CD14-positive monocyte (primary cell): ENCODE measurements around the gene TMA7B. TPM values are rescaled to one million over a fixed set of nuclear protein-coding genes. Genes with fewer than 3 reads are reported as not detected.

Experiments
- DNase-seq, 3 donors: peaks; one replicate each; pipeline ENCODE4 v3.0.0-alpha.2; 2011 to 2022
- H2AFZ ChIP-seq: 2 replicates; pipeline ENCODE4 v1.6.0; 2012; ENCODE audit warnings: mild to moderate bottlenecking, low read depth, low read length, inconsistent platforms; ENCODE audit not compliant: insufficient read depth, poor library complexity, severe bottlenecking
- H3K27ac ChIP-seq, 2 donors: 1 replicate in 1 of 2; 2 replicates in 1 of 2; pipeline ENCODE4 v1.5.1; 2012 to 2013; ENCODE audit warnings: low read length in 2 of 2, control low read depth in 1 of 2, inconsistent platforms in 1 of 2, low read depth in 1 of 2, mild to moderate bottlenecking in 1 of 2
- H3K27me3 ChIP-seq, 2 donors: one replicate each; pipeline versions ENCODE4 v1.6.0 to v1.6.1; 2011 to 2013; ENCODE audit warnings: low read length in 2 of 2; ENCODE audit not compliant: control insufficient read depth in 2 of 2, insufficient read depth in 2 of 2
- H3K36me3 ChIP-seq, 2 donors: replicated peaks in 1 of 2; 1 replicate in 1 of 2; 2 replicates in 1 of 2; pipeline versions ENCODE4 v1.5.1 to v1.6.1; 2012 to 2013; ENCODE audit warnings: low read length in 2 of 2, control low read depth in 1 of 2, inconsistent platforms in 1 of 2, mild to moderate bottlenecking in 1 of 2; ENCODE audit not compliant: insufficient read depth in 2 of 2, control insufficient read depth in 1 of 2
- H3K4me1 ChIP-seq, 2 donors: 1 replicate in 1 of 2; 2 replicates in 1 of 2; pipeline versions ENCODE4 v1.5.1 to v1.6.1; 2012 to 2013; ENCODE audit warnings: low read length in 2 of 2, control low read depth in 1 of 2, inconsistent platforms in 1 of 2, mild to moderate bottlenecking in 1 of 2, moderate library complexity in 1 of 2; ENCODE audit not compliant: insufficient read depth in 2 of 2, control insufficient read depth in 1 of 2
- H3K4me2 ChIP-seq: replicated peaks from 2 replicates; pipeline ENCODE3; 2012; ENCODE audit warnings: low read length, moderate library complexity, mild to moderate bottlenecking; ENCODE audit not compliant: poor library complexity, severe bottlenecking; ENCODE audit errors: extremely low read depth
- H3K4me3 ChIP-seq, 3 experiments: fragments of 200-600 bp in 1 of 3; sonication (generic) in 1 of 3; replicated peaks in 1 of 3; 1 replicate in 2 of 3; 2 replicates in 1 of 3; pipeline ENCODE4 v1.5.1; 2011 to 2013; ENCODE audit warnings: low read length in 3 of 3, mild to moderate bottlenecking in 3 of 3, control low read depth in 2 of 3, low read depth in 2 of 3, inconsistent platforms in 1 of 3, moderate library complexity in 1 of 3
- H3K79me2 ChIP-seq: 2 replicates; pipeline ENCODE4 v1.6.0; 2012; ENCODE audit warnings: mild to moderate bottlenecking, control low read depth, inconsistent platforms, low read length, moderate library complexity; ENCODE audit not compliant: insufficient read depth
- H3K9ac ChIP-seq: 2 replicates; pipeline ENCODE4 v1.6.0; 2017; ENCODE audit warnings: low read length, mild to moderate bottlenecking; ENCODE audit not compliant: insufficient read depth, poor library complexity, severe bottlenecking
- H3K9me3 ChIP-seq, 2 donors: replicated peaks in 1 of 2; 1 replicate in 1 of 2; 2 replicates in 1 of 2; pipeline versions ENCODE4 v1.5.1 to v1.6.1; 2012 to 2013; ENCODE audit warnings: low read length in 2 of 2, control low read depth in 1 of 2; ENCODE audit not compliant: control insufficient read depth in 1 of 2, insufficient read depth in 1 of 2
- H4K20me1 ChIP-seq: 2 replicates; pipeline ENCODE4 v1.6.0; 2012; ENCODE audit warnings: mild to moderate bottlenecking, low read length, control low read depth, moderate library complexity; ENCODE audit not compliant: insufficient read depth
- H3K27ac Mint-ChIP-seq, 7 donors: one replicate each; pipeline ENCODE4 v1.8.0; 2020; ENCODE audit warnings: mild to moderate bottlenecking in 7 of 7, mixed read lengths in 7 of 7, moderate library complexity in 6 of 7, inconsistent platforms in 2 of 7
- H3K27me3 Mint-ChIP-seq, 3 donors: one replicate each; pipeline ENCODE4 v1.8.0; 2021 to 2022; ENCODE audit warnings: low read depth in 3 of 3, mild to moderate bottlenecking in 3 of 3, mixed read lengths in 3 of 3, moderate library complexity in 3 of 3, inconsistent platforms in 1 of 3
- H3K36me3 Mint-ChIP-seq, 2 donors: one replicate each; pipeline ENCODE4 v1.8.0; 2020; ENCODE audit warnings: mixed read lengths in 2 of 2, inconsistent platforms in 1 of 2, mild to moderate bottlenecking in 1 of 2
- H3K4me1 Mint-ChIP-seq: one replicate; pipeline ENCODE4 v1.8.0; 2020; ENCODE audit warnings: mild to moderate bottlenecking, mixed read lengths
- H3K4me3 Mint-ChIP-seq, 2 donors: one replicate each; pipeline ENCODE4 v1.8.0; 2020; ENCODE audit warnings: mild to moderate bottlenecking in 2 of 2, mixed read lengths in 2 of 2, moderate library complexity in 1 of 2
- H3K9me3 Mint-ChIP-seq, 7 donors: one replicate each; pipeline ENCODE4 v1.8.0; 2020 to 2022; ENCODE audit warnings: mixed read lengths in 7 of 7, mild to moderate bottlenecking in 6 of 7, moderate library complexity in 6 of 7, inconsistent platforms in 2 of 7
- WGBS: methylation state at CpG from one replicate; pipeline ENCODE4 v1.1.5; 2013; ENCODE audit warnings: missing lambda C conversion rate; ENCODE audit not compliant: insufficient coverage; 5-methylcytosine and 5-hydroxymethylcytosine counted together
- intact Hi-C, 2 donors: fragments of 100-400 bp; cut with micrococcal nuclease; formaldehyde crosslinking; loops; one replicate each; pipeline versions ENCODE4 v1.15.0 to v1.15.1; 2023
- polyA plus RNA-seq, 3 donors: library from polyadenylated mRNA; depleted of rRNA in 1 of 3; unstranded in 2 of 3; stranded (reverse) in 1 of 3; fragments of 300-500 nt in 2 of 3; fragments of >200 nt in 1 of 3; fragmentation: Illumina TruSeq in 2 of 3; gene quantifications; 1 replicate in 2 of 3; 2 replicates in 1 of 3; pipeline ENCODE4 v1.2.3, GENCODE V29; 2012 to 2021
- TF ChIP-seq, protein P1 (sequence below): fragments of 200-600 bp; IDR thresholded peaks from one replicate; pipeline ENCODE4 v1.8.0; 2022; ENCODE audit warnings: antibody characterized with exemption, mild to moderate bottlenecking

TMA7B gene
- polyA plus RNA-seq, 3 donors, result 0.13 TPM; not detected in 2

DNA sequence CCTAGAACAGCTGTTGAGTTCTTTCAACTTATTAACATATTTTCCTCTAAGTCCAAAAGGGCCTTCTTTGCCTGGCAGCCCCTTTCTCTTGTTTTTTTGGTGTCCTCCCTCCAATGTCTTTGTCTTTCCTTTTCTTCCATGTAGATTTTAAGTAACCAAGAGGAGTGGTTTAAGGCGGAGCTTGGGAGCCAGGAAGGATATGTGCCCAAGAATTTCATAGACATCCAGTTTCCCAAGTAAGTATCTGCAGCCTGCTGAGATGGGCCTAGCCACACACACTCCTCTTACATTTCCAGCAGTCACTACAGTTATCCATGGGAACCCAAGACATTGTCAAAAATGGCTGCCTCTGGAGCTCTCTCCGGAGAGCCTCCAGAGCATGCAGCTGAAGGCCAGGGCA, 4.5 kb upstream of the TMA7B start:
- Mint-ChIP-seq H3K36me3 (peaks cover 18 to 22% of the 10 kb centered on the region in 2 donors), H3K9me3 (peaks cover 0 to 17% (median 6%) of the 10 kb centered on the region in 7 donors), H3K27me3 (peaks cover 67 to 89% (median 72%) of the 10 kb centered on the region in 3 donors), H3K4me1 (peaks cover 46% of the 10 kb centered on the region), H3K27ac (peak overlapping the region in 1 of 7 donors; percentile 1), H3K4me3 (peak overlapping the region in 1 of 2 donors; percentile 75)
- Histone ChIP-seq H3K9me3 (no peaks in the 10 kb centered on the region), H3K4me2 (no peak overlapping the region), H3K36me3 (no peaks in the 10 kb centered on the region), H3K27ac (no peak overlapping the region), H2AFZ (no peak overlapping the region), H3K4me1 (peaks cover 27 to 32% of the 10 kb centered on the region in 2 donors), H3K79me2 (no peaks in the 10 kb centered on the region), H3K27me3 (peaks cover 32 to 77% of the 10 kb centered on the region in 2 donors), H3K9ac (no peak overlapping the region), H4K20me1 (no peaks in the 10 kb centered on the region), H3K4me3 (no peak overlapping the region)
- TF ChIP-seq, protein P1, sequence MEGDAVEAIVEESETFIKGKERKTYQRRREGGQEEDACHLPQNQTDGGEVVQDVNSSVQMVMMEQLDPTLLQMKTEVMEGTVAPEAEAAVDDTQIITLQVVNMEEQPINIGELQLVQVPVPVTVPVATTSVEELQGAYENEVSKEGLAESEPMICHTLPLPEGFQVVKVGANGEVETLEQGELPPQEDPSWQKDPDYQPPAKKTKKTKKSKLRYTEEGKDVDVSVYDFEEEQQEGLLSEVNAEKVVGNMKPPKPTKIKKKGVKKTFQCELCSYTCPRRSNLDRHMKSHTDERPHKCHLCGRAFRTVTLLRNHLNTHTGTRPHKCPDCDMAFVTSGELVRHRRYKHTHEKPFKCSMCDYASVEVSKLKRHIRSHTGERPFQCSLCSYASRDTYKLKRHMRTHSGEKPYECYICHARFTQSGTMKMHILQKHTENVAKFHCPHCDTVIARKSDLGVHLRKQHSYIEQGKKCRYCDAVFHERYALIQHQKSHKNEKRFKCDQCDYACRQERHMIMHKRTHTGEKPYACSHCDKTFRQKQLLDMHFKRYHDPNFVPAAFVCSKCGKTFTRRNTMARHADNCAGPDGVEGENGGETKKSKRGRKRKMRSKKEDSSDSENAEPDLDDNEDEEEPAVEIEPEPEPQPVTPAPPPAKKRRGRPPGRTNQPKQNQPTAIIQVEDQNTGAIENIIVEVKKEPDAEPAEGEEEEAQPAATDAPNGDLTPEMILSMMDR, result no peak
- intact Hi-C loops, result no loop called here
- DNase-seq, result no peak
- WGBS, result no CpG with 5 or more reads among the region's 2 CpGs

DNA sequence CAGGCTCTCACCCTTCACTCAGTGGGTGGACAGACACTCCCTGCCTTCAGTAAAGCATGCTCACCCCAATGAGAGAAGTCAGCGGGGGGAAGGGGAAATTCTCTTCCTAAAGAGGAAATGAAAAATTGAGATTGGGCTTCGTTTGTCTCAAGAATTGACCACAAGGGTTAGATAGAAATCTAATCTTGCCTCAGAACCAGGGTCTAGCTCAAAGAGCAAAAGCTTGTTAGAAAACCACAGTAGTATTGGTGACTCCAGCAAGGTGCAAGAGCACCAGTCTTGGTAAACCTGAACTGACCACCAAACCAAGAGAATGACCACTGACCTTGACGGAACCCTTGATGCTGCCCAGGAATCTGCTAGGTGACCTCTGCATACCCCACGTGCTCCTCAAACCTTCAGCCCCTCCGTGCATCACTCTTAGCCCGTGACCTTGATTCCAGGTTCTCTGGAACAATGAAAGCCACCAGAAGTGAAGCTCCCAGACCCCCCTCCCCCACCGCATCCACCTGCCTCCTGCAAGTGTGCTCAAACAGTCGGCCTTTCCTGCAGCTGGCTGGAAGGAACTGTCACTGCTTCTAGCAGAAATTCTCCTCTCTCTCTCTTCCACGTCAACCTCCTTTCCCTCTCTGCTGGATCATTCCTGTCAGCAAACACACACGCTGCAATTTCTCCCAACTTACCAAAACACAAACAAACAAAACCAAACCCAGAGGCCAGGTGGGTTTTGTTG, 3.1 kb upstream of the TMA7B start:
- peak; percentile 32 to 67 (median 45) for DNase-seq
- TF ChIP-seq, protein P1, result no peak

More for the DNA sequence above, 3.1 kb upstream of the TMA7B start:
- Mint-ChIP-seq H3K4me1 (peaks cover 50% of the 10 kb centered on the region), H3K4me3 (peak overlapping the region in 1 of 2 donors; percentile 78), H3K9me3 (peaks cover 0 to 13% (median 6%) of the 10 kb centered on the region in 7 donors), H3K27ac (peak overlapping the region in 4 of 7 donors; percentile 26 to 46 (median 36)), H3K36me3 (peaks cover 18 to 22% of the 10 kb centered on the region in 2 donors), H3K27me3 (peaks cover 61 to 79% (median 63%) of the 10 kb centered on the region in 3 donors)
- no peaks in the 10 kb centered on the region for H4K20me1 ChIP-seq
- H2AFZ ChIP-seq, result no peak overlapping the region
- H3K4me3 ChIP-seq, result peak overlapping the region in 1 of 3 experiments; percentile 17
- H3K27me3 ChIP-seq, result peaks cover 25 to 66% of the 10 kb centered on the region in 2 donors
- H3K79me2 ChIP-seq, result no peaks in the 10 kb centered on the region
- H3K27ac ChIP-seq, result no peak overlapping the region
- peaks cover 41 to 46% of the 10 kb centered on the region in 2 donors for H3K4me1 ChIP-seq
- 16% methylated on average over 6 of the region's 10 CpGs for WGBS
- no peaks in the 10 kb centered on the region for H3K36me3 ChIP-seq
- H3K9me3 ChIP-seq, result no peaks in the 10 kb centered on the region
- no peak overlapping the region for H3K9ac ChIP-seq
- peak overlapping the region; percentile 4 for H3K4me2 ChIP-seq
- intact Hi-C loops, result no loop called here
